ENCODE data around the gene SEC61A1. TPM values are rescaled to one million over a fixed set of nuclear protein-coding genes. Genes with fewer than 3 reads are reported as not detected.
A peak's percentile ranks its signal among the peaks of the same experiment; 100 is the strongest.

Gene SEC61A1
- total and polyA plus RNA-seq, 2 donors: 73.6 to 79.7 TPM

DNA sequence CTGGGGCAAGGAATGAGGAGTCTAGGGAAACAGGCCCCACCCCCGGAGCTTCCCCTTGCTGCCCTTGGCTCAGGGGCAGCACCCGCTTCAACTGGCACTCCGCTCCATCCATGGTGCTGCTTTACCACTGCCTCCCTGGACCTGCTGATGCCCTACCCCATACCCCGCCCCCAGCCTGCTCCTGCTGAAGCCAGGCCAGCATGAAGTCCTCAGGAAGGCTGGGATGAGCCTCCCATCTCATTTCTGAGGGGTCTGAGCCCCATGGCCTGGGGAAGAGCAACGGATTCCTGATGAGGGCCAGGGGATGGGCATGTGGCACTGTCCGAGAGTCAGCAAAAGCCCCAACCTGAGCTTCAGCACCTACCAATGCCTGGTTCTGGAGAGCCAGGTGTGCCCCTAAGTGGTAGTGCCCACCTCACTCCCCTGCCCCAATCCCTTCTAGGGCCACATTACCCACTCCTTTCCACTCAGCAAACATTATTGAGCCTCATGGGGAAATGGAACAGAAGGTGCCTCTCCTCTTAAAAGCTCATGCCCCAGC, 21.0 kb downstream of the SEC61A1 start:
- WGBS: 91% methylated on average over 6 of the region's 6 CpGs
- Histone ChIP-seq H3K27me3 (ENCODE audit: control insufficient read depth in 2 of 2, insufficient read depth in 1 of 2, low read length in 1 of 2) (peaks cover 18 to 29% of the 10 kb centered on the region in 2 donors), H3K27ac (ENCODE audit: low read depth in 1 of 2, low read length in 1 of 2) (no peak overlapping the region), H3K9me3 (ENCODE audit: control insufficient read depth in 2 of 2, insufficient read depth in 1 of 2, low read length in 1 of 2) (peaks cover 3 to 4% of the 10 kb centered on the region in 2 donors), H3K36me3 (ENCODE audit: control insufficient read depth in 2 of 2, insufficient read depth in 2 of 2, low read length in 1 of 2) (peaks cover 59 to 70% of the 10 kb centered on the region in 2 donors), H3K4me3 (ENCODE audit: low read length in 2 of 2) (no peak overlapping the region), H3K4me1 (ENCODE audit: control insufficient read depth in 2 of 2, insufficient read depth in 2 of 2, low read length in 2 of 2) (peaks cover 10 to 15% of the 10 kb centered on the region in 2 donors)
- no peak for DNase-seq (ENCODE audit: low read depth in 6 of 9, low spot score in 9 of 9)

GRCh38 chr3:128073807-128074206, 21.6 kb downstream of the SEC61A1 start:
- no peak overlapping the region for H3K4me3 ChIP-seq (ENCODE audit: low read length in 2 of 2)
- H3K27me3 ChIP-seq (ENCODE audit: control insufficient read depth in 2 of 2, insufficient read depth in 1 of 2, low read length in 1 of 2): peaks cover 18 to 31% of the 10 kb centered on the region in 2 donors
- H3K36me3 ChIP-seq (ENCODE audit: control insufficient read depth in 2 of 2, insufficient read depth in 2 of 2, low read length in 1 of 2): peaks cover 55 to 67% of the 10 kb centered on the region in 2 donors
- peaks cover 3 to 4% of the 10 kb centered on the region in 2 donors for H3K9me3 ChIP-seq (ENCODE audit: control insufficient read depth in 2 of 2, insufficient read depth in 1 of 2, low read length in 1 of 2)
- peaks cover 10 to 15% of the 10 kb centered on the region in 2 donors for H3K4me1 ChIP-seq (ENCODE audit: control insufficient read depth in 2 of 2, insufficient read depth in 2 of 2, low read length in 2 of 2)
- H3K27ac ChIP-seq (ENCODE audit: low read depth in 1 of 2, low read length in 1 of 2): no peak overlapping the region
- WGBS: 98% methylated on average over 2 of the region's 2 CpGs
- DNase-seq (ENCODE audit: low read depth in 6 of 9, low spot score in 9 of 9): no peak

- Histone ChIP-seq H3K4me1 (ENCODE audit: control insufficient read depth in 2 of 2, insufficient read depth in 2 of 2, low read length in 2 of 2) (peaks cover 10 to 15% of the 10 kb centered on the region in 2 donors), H3K36me3 (ENCODE audit: control insufficient read depth in 2 of 2, insufficient read depth in 2 of 2, low read length in 1 of 2) (peaks cover 55 to 66% of the 10 kb centered on the region in 2 donors), H3K27me3 (ENCODE audit: control insufficient read depth in 2 of 2, insufficient read depth in 1 of 2, low read length in 1 of 2) (peaks cover 18 to 31% of the 10 kb centered on the region in 2 donors), H3K9me3 (ENCODE audit: control insufficient read depth in 2 of 2, insufficient read depth in 1 of 2, low read length in 1 of 2) (peaks cover 3 to 4% of the 10 kb centered on the region in 2 donors), H3K4me3 (ENCODE audit: low read length in 2 of 2) (no peak overlapping the region), H3K27ac (ENCODE audit: low read depth in 1 of 2, low read length in 1 of 2) (no peak overlapping the region)
- WGBS: 39% methylated on average over 7 of the region's 7 CpGs
- DNase-seq (ENCODE audit: low read depth in 6 of 9, low spot score in 9 of 9): peak in 1 of 9 donors; percentile 9
These were observed 22.7 kb downstream of the SEC61A1 start for GRCh38 chr3:128074851-128075521.

- peak overlapping the region; percentile 35 to 50 for H3K4me3 ChIP-seq (ENCODE audit: low read length in 2 of 2)
- H3K9me3 ChIP-seq (ENCODE audit: control insufficient read depth in 2 of 2, insufficient read depth in 1 of 2, low read length in 1 of 2): peaks cover 3 to 4% of the 10 kb centered on the region in 2 donors
- no peak overlapping the region for H3K27ac ChIP-seq (ENCODE audit: low read depth in 1 of 2, low read length in 1 of 2)
- H3K4me1 ChIP-seq (ENCODE audit: control insufficient read depth in 2 of 2, insufficient read depth in 2 of 2, low read length in 2 of 2): peaks cover 10 to 15% of the 10 kb centered on the region in 2 donors
- peaks cover 55 to 66% of the 10 kb centered on the region in 2 donors for H3K36me3 ChIP-seq (ENCODE audit: control insufficient read depth in 2 of 2, insufficient read depth in 2 of 2, low read length in 1 of 2)
- DNase-seq (ENCODE audit: low read depth in 6 of 9, low spot score in 9 of 9): peak; percentile 47 to 90 (median 79)
- WGBS: 5% methylated on average over 78 of the region's 78 CpGs
- peaks cover 18 to 31% of the 10 kb centered on the region in 2 donors for H3K27me3 ChIP-seq (ENCODE audit: control insufficient read depth in 2 of 2, insufficient read depth in 1 of 2, low read length in 1 of 2)
These were observed 23.6 kb downstream of the SEC61A1 start for GRCh38 chr3:128075522-128076482.

GRCh38 chr3:128076483-128077201, 24.4 kb downstream of the SEC61A1 start:
- peaks cover 3 to 4% of the 10 kb centered on the region in 2 donors for H3K9me3 ChIP-seq (ENCODE audit: control insufficient read depth in 2 of 2, insufficient read depth in 1 of 2, low read length in 1 of 2)
- DNase-seq (ENCODE audit: low read depth in 6 of 9, low spot score in 9 of 9): peak in 1 of 9 donors; percentile 18
- H3K36me3 ChIP-seq (ENCODE audit: control insufficient read depth in 2 of 2, insufficient read depth in 2 of 2, low read length in 1 of 2): peaks cover 47 to 66% of the 10 kb centered on the region in 2 donors
- peaks cover 10 to 15% of the 10 kb centered on the region in 2 donors for H3K4me1 ChIP-seq (ENCODE audit: control insufficient read depth in 2 of 2, insufficient read depth in 2 of 2, low read length in 2 of 2)
- H3K27ac ChIP-seq (ENCODE audit: low read depth in 1 of 2, low read length in 1 of 2): no peak overlapping the region
- H3K4me3 ChIP-seq (ENCODE audit: low read length in 2 of 2): peak overlapping the region; percentile 35 to 50
- 3% methylated on average over 79 of the region's 79 CpGs for WGBS
- peaks cover 18 to 31% of the 10 kb centered on the region in 2 donors for H3K27me3 ChIP-seq (ENCODE audit: control insufficient read depth in 2 of 2, insufficient read depth in 1 of 2, low read length in 1 of 2)

GRCh38 chr3:128077202-128077624, 25.0 kb downstream of the SEC61A1 start:
- H3K4me1 ChIP-seq (ENCODE audit: control insufficient read depth in 2 of 2, insufficient read depth in 2 of 2, low read length in 2 of 2): peaks cover 10 to 15% of the 10 kb centered on the region in 2 donors
- H3K27ac ChIP-seq (ENCODE audit: low read depth in 1 of 2, low read length in 1 of 2): no peak overlapping the region
- H3K4me3 ChIP-seq (ENCODE audit: low read length in 2 of 2): peak overlapping the region in 1 of 2 donors; percentile 50
- peaks cover 47 to 65% of the 10 kb centered on the region in 2 donors for H3K36me3 ChIP-seq (ENCODE audit: control insufficient read depth in 2 of 2, insufficient read depth in 2 of 2, low read length in 1 of 2)
- peaks cover 18 to 31% of the 10 kb centered on the region in 2 donors for H3K27me3 ChIP-seq (ENCODE audit: control insufficient read depth in 2 of 2, insufficient read depth in 1 of 2, low read length in 1 of 2)
- 11% methylated on average over 11 of the region's 11 CpGs for WGBS
- peaks cover 3 to 4% of the 10 kb centered on the region in 2 donors for H3K9me3 ChIP-seq (ENCODE audit: control insufficient read depth in 2 of 2, insufficient read depth in 1 of 2, low read length in 1 of 2)
- no peak for DNase-seq (ENCODE audit: low read depth in 6 of 9, low spot score in 9 of 9)

- no peak for DNase-seq (ENCODE audit: low read depth in 6 of 9, low spot score in 9 of 9)
- Histone ChIP-seq H3K36me3 (ENCODE audit: control insufficient read depth in 2 of 2, insufficient read depth in 2 of 2, low read length in 1 of 2) (peaks cover 44 to 65% of the 10 kb centered on the region in 2 donors), H3K27ac (ENCODE audit: low read depth in 1 of 2, low read length in 1 of 2) (no peak overlapping the region), H3K4me3 (ENCODE audit: low read length in 2 of 2) (no peak overlapping the region), H3K27me3 (ENCODE audit: control insufficient read depth in 2 of 2, insufficient read depth in 1 of 2, low read length in 1 of 2) (peaks cover 18 to 31% of the 10 kb centered on the region in 2 donors), H3K9me3 (ENCODE audit: control insufficient read depth in 2 of 2, insufficient read depth in 1 of 2, low read length in 1 of 2) (peaks cover 3 to 4% of the 10 kb centered on the region in 2 donors), H3K4me1 (ENCODE audit: control insufficient read depth in 2 of 2, insufficient read depth in 2 of 2, low read length in 2 of 2) (peaks cover 10 to 15% of the 10 kb centered on the region in 2 donors)
- 30% methylated on average over 1 of the region's 1 CpG for WGBS
These were observed 25.4 kb downstream of the SEC61A1 start for GRCh38 chr3:128077665-128078064.

GRCh38 chr3:128078322-128078721, 26.1 kb downstream of the SEC61A1 start:
- 97% methylated on average over 5 of the region's 5 CpGs for WGBS
- Histone ChIP-seq H3K36me3 (ENCODE audit: control insufficient read depth in 2 of 2, insufficient read depth in 2 of 2, low read length in 1 of 2) (peaks cover 40 to 66% of the 10 kb centered on the region in 2 donors), H3K27ac (ENCODE audit: low read depth in 1 of 2, low read length in 1 of 2) (no peak overlapping the region), H3K4me3 (ENCODE audit: low read length in 2 of 2) (no peak overlapping the region), H3K9me3 (ENCODE audit: control insufficient read depth in 2 of 2, insufficient read depth in 1 of 2, low read length in 1 of 2) (peaks cover 3 to 4% of the 10 kb centered on the region in 2 donors), H3K4me1 (ENCODE audit: control insufficient read depth in 2 of 2, insufficient read depth in 2 of 2, low read length in 2 of 2) (peaks cover 10 to 15% of the 10 kb centered on the region in 2 donors), H3K27me3 (ENCODE audit: control insufficient read depth in 2 of 2, insufficient read depth in 1 of 2, low read length in 1 of 2) (peaks cover 18 to 31% of the 10 kb centered on the region in 2 donors)
- no peak for DNase-seq (ENCODE audit: low read depth in 6 of 9, low spot score in 9 of 9)

Data from thymus (tissue), 11 donors.